Gastroesophageal sphincter (tissue), 4 donors: Measurements from ENCODE around the gene RIPOR2. TPM values are rescaled to one million over a fixed set of nuclear protein-coding genes. Genes with fewer than 3 reads are reported as not detected.

Experiments
- ATAC-seq: fragments of 150-250 bp; one replicate; pipeline ENCODE4 v1.9.1; 2016; ENCODE audit warnings: mild to moderate bottlenecking, moderate library complexity
- H3K27ac ChIP-seq, 4 donors: fragments of 200-600 bp; sonication (generic) in 3 of 4; 1 replicate in 3 of 4; 2 replicates in 1 of 4; pipeline ENCODE4 v1.5.1; 2016 to 2019
- H3K27me3 ChIP-seq: fragments of 200-600 bp; sonication (generic); one replicate; pipeline ENCODE4 v1.5.1; 2019
- H3K36me3 ChIP-seq, 2 donors: fragments of 200-600 bp; sonication (generic); one replicate each; pipeline ENCODE4 v1.5.1; 2019; ENCODE audit warnings: control low read depth in 1 of 2
- H3K4me1 ChIP-seq, 3 donors: fragments of 200-600 bp; sonication (generic); 1 replicate in 2 of 3; 2 replicates in 1 of 3; pipeline ENCODE4 v1.5.1; 2016 to 2019; ENCODE audit warnings: control low read depth in 2 of 3
- H3K4me3 ChIP-seq, 2 donors: fragments of 200-600 bp; sonication (generic); one replicate each; pipeline ENCODE4 v1.5.1; 2019; ENCODE audit warnings: mild to moderate bottlenecking in 1 of 2, moderate library complexity in 1 of 2
- H3K9me3 ChIP-seq, 3 donors: fragments of 200-600 bp; sonication (generic); one replicate each; pipeline ENCODE4 v1.5.1; 2017 to 2019; ENCODE audit warnings: control low read depth in 2 of 3
- EP300 ChIP-seq: sonication (generic); formaldehyde crosslinking; IDR thresholded peaks from one replicate; pipeline ENCODE4 v1.6.1; 2017; ENCODE audit warnings: antibody characterized with exemption, mild to moderate bottlenecking
- POLR2A ChIP-seq, 2 donors: fragments of 450-650 bp; IDR thresholded peaks; one replicate each; pipeline ENCODE4 v1.6.1; 2017; ENCODE audit warnings: antibody characterized with exemption in 2 of 2, mild to moderate bottlenecking in 2 of 2, moderate library complexity in 1 of 2
- POLR2AphosphoS5 ChIP-seq: sonication (generic); formaldehyde crosslinking; IDR thresholded peaks from one replicate; pipeline ENCODE4 v1.6.1; 2017; ENCODE audit warnings: antibody characterized with exemption
- WGBS, 2 donors: methylation state at CpG; one replicate each; pipeline ENCODE4 v1.1.5; 2018; ENCODE audit warnings: low coverage in 1 of 2; 5-methylcytosine and 5-hydroxymethylcytosine counted together
- total RNA-seq, 4 donors: library from RNA; depleted of rRNA; stranded (reverse); fragments of >200 nt; gene quantifications; one replicate each; pipeline ENCODE4 v1.1.0, GENCODE V29; 2016
- TF ChIP-seq, protein P1 (sequence below), 4 experiments: fragments of 200-600 bp in 2 of 4; fragments of 450-650 bp in 2 of 4; sonication (generic) in 1 of 4; IDR thresholded peaks; one replicate each; pipeline ENCODE4 v1.5.1; 2017 to 2019; ENCODE audit warnings: antibody characterized with exemption in 4 of 4, mild to moderate bottlenecking in 2 of 4, moderate library complexity in 2 of 4

Gene RIPOR2
- total RNA-seq, 4 donors from 2014 or later = 1.7 to 14.9 (median 4.2) TPM

DNA sequence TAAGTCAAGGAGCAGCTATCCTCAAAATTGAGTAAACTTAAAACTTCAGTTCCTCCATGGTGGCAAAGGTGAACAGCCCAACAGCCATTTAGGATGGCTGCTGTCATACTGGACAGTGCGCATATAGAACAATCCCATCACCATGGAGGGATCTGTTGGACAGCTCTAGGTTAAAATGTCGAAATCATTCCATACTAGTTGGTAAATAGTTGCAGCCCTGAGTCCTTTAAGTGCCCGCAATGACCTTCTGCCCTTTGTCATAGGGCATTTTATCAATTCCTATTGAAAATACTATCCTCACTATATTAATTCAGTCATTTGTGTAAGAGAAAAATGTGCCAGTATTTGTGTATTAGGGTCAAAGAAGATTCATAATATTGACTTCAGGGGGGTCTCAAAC is 128.2 kb downstream of the RIPOR2 start:
- Histone ChIP-seq H3K27ac (no peak overlapping the region), H3K27me3 (no peaks in the 10 kb centered on the region), H3K4me1 (no peaks in the 10 kb centered on the region), H3K9me3 (no peaks in the 10 kb centered on the region), H3K36me3 (no peaks in the 10 kb centered on the region), H3K4me3 (no peak overlapping the region)
- TF ChIP-seq POLR2AphosphoS5 = no peak
- no peak for TF ChIP-seq POLR2A (IDR thresholded peaks at IDR 0.05)
- TF ChIP-seq, protein P1, sequence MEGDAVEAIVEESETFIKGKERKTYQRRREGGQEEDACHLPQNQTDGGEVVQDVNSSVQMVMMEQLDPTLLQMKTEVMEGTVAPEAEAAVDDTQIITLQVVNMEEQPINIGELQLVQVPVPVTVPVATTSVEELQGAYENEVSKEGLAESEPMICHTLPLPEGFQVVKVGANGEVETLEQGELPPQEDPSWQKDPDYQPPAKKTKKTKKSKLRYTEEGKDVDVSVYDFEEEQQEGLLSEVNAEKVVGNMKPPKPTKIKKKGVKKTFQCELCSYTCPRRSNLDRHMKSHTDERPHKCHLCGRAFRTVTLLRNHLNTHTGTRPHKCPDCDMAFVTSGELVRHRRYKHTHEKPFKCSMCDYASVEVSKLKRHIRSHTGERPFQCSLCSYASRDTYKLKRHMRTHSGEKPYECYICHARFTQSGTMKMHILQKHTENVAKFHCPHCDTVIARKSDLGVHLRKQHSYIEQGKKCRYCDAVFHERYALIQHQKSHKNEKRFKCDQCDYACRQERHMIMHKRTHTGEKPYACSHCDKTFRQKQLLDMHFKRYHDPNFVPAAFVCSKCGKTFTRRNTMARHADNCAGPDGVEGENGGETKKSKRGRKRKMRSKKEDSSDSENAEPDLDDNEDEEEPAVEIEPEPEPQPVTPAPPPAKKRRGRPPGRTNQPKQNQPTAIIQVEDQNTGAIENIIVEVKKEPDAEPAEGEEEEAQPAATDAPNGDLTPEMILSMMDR (IDR thresholded peaks at IDR 0.05) = no peak
- TF ChIP-seq EP300 = no peak
- WGBS, 2 donors = 92 to 94% methylated on average over 2 to 3 of the region's 3 CpGs
- ATAC-seq = no peak

DNA sequence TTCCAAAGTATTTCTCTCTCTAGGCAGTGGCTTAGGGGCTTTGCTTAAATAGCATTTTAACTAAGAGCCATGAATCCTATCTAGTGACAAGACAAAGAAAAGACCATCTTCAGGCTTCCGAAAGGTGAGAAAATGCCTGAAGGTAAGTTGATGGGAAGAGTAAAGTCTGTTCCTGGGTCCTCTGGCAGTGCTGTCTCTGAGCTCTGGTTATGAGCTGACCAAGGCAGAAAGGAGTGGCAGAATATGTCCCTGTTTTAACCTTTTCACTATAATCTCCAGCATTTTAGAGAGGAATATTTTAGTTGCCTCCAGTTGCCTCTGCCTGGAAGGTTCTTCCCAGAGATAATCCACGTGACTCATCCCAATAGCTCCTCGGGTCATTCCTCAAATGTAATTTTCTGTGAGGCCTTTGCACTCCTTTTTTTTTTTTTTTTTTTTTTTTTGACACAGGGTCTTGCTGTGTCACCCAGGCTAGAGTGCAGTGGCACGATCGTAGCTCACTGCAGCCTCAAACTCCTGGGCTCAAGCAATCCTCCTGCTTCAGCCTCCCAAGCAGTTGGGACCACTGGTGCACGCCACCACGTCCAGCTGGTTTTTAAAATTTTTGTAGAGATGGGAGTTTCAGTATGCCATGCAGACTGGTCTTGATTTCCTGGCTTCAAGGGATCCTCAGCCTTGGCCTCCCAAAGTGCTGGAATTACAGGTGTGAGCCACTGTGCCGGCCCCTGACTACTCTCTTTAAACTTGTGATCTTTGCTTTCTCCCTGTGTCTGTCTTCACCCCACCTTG is 133.3 kb downstream of the RIPOR2 start:
- Histone ChIP-seq H3K4me3 (no peak overlapping the region), H3K4me1 (peaks cover 0 to 7% (median 0%) of the 10 kb centered on the region in 3 donors), H3K36me3 (no peaks in the 10 kb centered on the region), H3K27ac (no peak overlapping the region), H3K9me3 (no peaks in the 10 kb centered on the region), H3K27me3 (no peaks in the 10 kb centered on the region)
- no peak for ATAC-seq
- TF ChIP-seq EP300 = no peak
- no peak for TF ChIP-seq POLR2A (IDR thresholded peaks at IDR 0.05)
- no peak for TF ChIP-seq POLR2AphosphoS5
- TF ChIP-seq, protein P1 (IDR thresholded peaks at IDR 0.05) = no peak
- 74 to 96% methylated on average over 3 to 4 of the region's 8 CpGs for WGBS, 2 donors

DNA sequence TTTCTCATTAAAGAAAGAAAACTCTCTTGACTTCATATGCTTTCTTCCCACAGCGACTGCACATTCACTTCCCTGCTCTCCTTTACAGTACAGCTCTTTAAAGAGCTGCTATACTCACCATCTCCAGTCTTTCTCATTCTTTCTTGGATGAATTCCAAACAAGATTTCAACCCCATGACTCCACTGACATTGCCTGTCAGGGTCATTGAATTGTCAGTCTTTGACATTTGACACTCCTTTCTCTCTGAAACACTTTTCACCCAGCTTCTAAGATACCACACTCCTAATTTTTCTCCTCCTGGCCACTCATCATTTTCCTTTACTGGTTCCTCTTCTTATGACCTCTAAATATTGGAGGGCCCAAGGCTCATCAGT is 136.2 kb downstream of the RIPOR2 start:
- TF ChIP-seq POLR2AphosphoS5 = no peak
- TF ChIP-seq, protein P1 (IDR thresholded peaks at IDR 0.05) = no peak
- no peak for TF ChIP-seq POLR2A (IDR thresholded peaks at IDR 0.05)
- TF ChIP-seq EP300 = no peak
- H3K4me1 ChIP-seq = peaks cover 0 to 7% (median 0%) of the 10 kb centered on the region in 3 donors
- no peaks in the 10 kb centered on the region for H3K36me3 ChIP-seq
- ATAC-seq = no peak
- 85 to 94% methylated on average over 1 of the region's 1 CpG for WGBS, 2 donors
- H3K4me3 ChIP-seq = no peak overlapping the region
- H3K27ac ChIP-seq = no peak overlapping the region
- H3K9me3 ChIP-seq = no peaks in the 10 kb centered on the region
- no peaks in the 10 kb centered on the region for H3K27me3 ChIP-seq

DNA sequence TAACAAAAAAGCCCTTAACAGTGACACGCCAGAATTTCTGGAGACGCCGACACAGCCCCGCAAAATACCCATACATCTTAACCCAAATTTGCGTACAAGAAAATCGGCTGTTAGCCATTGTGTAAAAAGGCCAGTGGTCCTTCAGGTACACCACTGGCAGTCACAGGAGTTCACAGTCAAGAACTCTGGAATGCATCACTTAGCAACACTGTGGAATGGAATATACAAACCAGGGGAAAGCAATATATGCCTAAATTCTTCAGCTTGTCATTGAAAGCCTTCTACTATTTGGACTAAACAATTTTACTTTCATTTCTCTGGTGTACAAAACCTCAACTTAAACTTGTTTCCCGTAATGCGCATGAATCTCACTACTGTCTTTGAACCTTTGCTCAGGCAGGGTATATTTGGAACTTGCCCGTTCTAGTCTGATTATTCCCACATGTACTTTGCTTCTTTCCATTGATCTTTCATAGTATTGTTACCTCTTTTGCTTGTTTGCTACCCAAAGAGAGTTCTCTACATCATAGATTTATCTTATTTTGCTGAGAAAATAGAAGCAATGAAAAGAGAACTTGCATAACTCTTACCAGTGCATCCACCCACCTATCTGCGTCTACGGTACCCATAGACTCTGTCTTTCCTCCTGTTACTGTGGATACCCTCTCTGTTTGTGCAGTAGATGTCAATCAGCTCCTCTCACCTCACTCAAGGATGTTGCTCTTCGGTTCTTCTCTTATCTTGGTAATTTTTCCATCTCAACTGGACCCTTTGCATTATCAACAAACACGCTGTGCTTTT is 136.8 kb downstream of the RIPOR2 start, which contains the start of gene ARMH2:
TSS of gene ARMH2 (minus strand) at position 178 of the 801 bp plus-strand sequence. CDS start at position 118, 60 bp downstream.
- Histone ChIP-seq H3K4me3 (no peak within 1 kb of the TSS), H3K9me3 (no peaks in the 10 kb centered on the region), H3K27me3 (no peaks in the 10 kb centered on the region), H3K4me1 (peaks cover 0 to 7% (median 0%) of the 10 kb centered on the region in 3 donors), H3K36me3 (no peaks in the 10 kb centered on the region), H3K27ac (no peak within 1 kb of the TSS)
- ATAC-seq = no peak
- TF ChIP-seq POLR2AphosphoS5 (no peak), EP300 (no peak), POLR2A (IDR thresholded peaks at IDR 0.05) (no peak)
- TF ChIP-seq, protein P1 (IDR thresholded peaks at IDR 0.05) = no peak
- WGBS, 2 donors = 82% methylated on average over 13 of the region's 13 CpGs
